ENCODE results near the gene LRRC37B.
A peak's percentile ranks its signal among the peaks of the same experiment; 100 is the strongest.

The LRRC37B gene

DNA sequence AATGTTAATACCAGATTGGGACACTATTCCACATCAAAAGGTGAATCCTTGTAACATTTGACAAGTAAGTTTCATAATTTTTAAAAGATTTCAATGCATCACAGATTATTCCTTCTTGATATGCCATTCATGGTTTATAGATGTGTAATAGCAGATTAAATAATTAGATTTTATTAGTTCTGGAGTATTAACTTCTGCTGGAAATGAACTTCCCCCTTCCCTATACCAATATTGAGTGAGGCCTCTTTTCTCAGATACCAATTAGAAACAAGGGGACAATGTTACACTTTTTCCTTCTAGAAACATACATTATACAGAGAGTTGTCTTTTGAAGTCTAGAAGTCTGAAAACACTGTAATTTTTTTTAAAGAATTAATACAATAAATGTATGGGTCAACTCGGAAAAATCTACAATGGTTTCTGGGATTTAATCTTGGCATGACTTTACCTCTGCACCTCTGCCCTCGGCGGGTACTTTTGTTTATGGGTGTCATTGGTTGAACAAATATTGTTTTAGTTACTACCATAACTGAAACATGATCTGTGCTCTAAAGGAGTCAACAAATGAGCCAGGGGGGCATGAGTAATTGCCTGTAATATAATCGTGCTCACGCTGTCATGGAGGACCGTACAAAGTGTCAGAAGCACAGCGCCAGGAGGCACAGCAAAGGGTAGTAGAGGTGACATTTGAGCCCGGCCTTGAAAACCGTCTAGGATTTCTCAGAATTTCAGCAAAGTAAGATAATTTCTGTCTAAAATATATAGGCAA lies 8.2 kb downstream of the LRRC37B start (continued):
- TF ChIP-seq, protein P1, sequence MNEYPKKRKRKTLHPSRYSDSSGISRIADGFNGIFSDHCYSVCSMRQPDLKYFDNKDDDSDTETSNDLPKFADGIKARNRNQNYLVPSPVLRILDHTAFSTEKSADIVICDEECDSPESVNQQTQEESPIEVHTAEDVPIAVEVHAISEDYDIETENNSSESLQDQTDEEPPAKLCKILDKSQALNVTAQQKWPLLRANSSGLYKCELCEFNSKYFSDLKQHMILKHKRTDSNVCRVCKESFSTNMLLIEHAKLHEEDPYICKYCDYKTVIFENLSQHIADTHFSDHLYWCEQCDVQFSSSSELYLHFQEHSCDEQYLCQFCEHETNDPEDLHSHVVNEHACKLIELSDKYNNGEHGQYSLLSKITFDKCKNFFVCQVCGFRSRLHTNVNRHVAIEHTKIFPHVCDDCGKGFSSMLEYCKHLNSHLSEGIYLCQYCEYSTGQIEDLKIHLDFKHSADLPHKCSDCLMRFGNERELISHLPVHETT (tag by site-specific recombination; IDR thresholded peaks at IDR 0.05) = peak; percentile 34; the same call in 1 of the 2 replicates
- TF ChIP-seq ZEB2 (tag by site-specific recombination; IDR thresholded peaks at IDR 0.05) (peak; percentile 79), SCRT2 (tag by site-specific recombination; IDR thresholded peaks at IDR 0.05) (no peak), TRIM28 (IDR thresholded peaks at IDR 0.05; ENCODE audit: borderline replicate concordance, low read length) (no peak; the same call in 1 of the 2 replicates), ZNF302 (tag by site-specific recombination; IDR thresholded peaks at IDR 0.05; ENCODE audit: low read depth) (no peak), ZNF48 (tag by site-specific recombination; IDR thresholded peaks at IDR 0.05) (no peak), ZNF530 (tag by site-specific recombination; IDR thresholded peaks at IDR 0.05; ENCODE audit: low read depth) (no peak), SALL2 (tag by site-specific recombination; IDR thresholded peaks at IDR 0.05; ENCODE audit: borderline replicate concordance) (no peak), ZNF473 (tag by site-specific recombination; IDR thresholded peaks at IDR 0.05) (no peak), SP3 (tag by site-specific recombination; IDR thresholded peaks at IDR 0.05) (no peak), ZNF37A (tag by site-specific recombination; IDR thresholded peaks at IDR 0.05) (no peak), ZNF133 (tag by site-specific recombination; IDR thresholded peaks at IDR 0.05) (no peak), ZNF2 (tag by site-specific recombination; IDR thresholded peaks at IDR 0.05) (peak; percentile 36; the same call in 1 of the 2 replicates), ZNF558 (tag by site-specific recombination; IDR thresholded peaks at IDR 0.05) (peak; percentile 55; the same call in 1 of the 2 replicates), ZNF768 (tag by site-specific recombination; IDR thresholded peaks at IDR 0.05) (no peak), ZNF112 (tag by site-specific recombination; IDR thresholded peaks at IDR 0.05) (no peak), ZNF571 (tag by site-specific recombination; IDR thresholded peaks at IDR 0.05) (no peak), ZNF776 (tag by site-specific recombination; IDR thresholded peaks at IDR 0.05; ENCODE audit: borderline replicate concordance) (no peak), ZXDB (tag by site-specific recombination; IDR thresholded peaks at IDR 0.05) (0 out of 2 replicates have a peak, but pooled peaks have one; percentile 35), ZNF132 (tag by site-specific recombination; IDR thresholded peaks at IDR 0.05; ENCODE audit: borderline replicate concordance) (no peak), ZNF202 (tag by site-specific recombination; IDR thresholded peaks at IDR 0.05; ENCODE audit: borderline replicate concordance) (no peak), ZNF335 (tag by site-specific recombination; conservative IDR thresholded peaks at IDR 0.05) (peak; percentile 33; the same call in 1 of the 2 replicates), HOXD13 (CRISPR knock-in tag; IDR thresholded peaks at IDR 0.05; ENCODE audit: borderline replicate concordance) (no peak), SETDB1 (IDR thresholded peaks at IDR 0.05; ENCODE audit: insufficient read length, low read length) (no peak)
- TF ChIP-seq, protein P2, sequence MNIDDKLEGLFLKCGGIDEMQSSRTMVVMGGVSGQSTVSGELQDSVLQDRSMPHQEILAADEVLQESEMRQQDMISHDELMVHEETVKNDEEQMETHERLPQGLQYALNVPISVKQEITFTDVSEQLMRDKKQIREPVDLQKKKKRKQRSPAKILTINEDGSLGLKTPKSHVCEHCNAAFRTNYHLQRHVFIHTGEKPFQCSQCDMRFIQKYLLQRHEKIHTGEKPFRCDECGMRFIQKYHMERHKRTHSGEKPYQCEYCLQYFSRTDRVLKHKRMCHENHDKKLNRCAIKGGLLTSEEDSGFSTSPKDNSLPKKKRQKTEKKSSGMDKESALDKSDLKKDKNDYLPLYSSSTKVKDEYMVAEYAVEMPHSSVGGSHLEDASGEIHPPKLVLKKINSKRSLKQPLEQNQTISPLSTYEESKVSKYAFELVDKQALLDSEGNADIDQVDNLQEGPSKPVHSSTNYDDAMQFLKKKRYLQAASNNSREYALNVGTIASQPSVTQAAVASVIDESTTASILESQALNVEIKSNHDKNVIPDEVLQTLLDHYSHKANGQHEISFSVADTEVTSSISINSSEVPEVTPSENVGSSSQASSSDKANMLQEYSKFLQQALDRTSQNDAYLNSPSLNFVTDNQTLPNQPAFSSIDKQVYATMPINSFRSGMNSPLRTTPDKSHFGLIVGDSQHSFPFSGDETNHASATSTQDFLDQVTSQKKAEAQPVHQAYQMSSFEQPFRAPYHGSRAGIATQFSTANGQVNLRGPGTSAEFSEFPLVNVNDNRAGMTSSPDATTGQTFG (tag by site-specific recombination; IDR thresholded peaks at IDR 0.05; ENCODE audit: borderline replicate concordance) = no peak
- TF ChIP-seq, protein P3, sequence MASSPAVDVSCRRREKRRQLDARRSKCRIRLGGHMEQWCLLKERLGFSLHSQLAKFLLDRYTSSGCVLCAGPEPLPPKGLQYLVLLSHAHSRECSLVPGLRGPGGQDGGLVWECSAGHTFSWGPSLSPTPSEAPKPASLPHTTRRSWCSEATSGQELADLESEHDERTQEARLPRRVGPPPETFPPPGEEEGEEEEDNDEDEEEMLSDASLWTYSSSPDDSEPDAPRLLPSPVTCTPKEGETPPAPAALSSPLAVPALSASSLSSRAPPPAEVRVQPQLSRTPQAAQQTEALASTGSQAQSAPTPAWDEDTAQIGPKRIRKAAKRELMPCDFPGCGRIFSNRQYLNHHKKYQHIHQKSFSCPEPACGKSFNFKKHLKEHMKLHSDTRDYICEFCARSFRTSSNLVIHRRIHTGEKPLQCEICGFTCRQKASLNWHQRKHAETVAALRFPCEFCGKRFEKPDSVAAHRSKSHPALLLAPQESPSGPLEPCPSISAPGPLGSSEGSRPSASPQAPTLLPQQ (tag by site-specific recombination; IDR thresholded peaks at IDR 0.05) = no peak
- TF ChIP-seq, protein P4, sequence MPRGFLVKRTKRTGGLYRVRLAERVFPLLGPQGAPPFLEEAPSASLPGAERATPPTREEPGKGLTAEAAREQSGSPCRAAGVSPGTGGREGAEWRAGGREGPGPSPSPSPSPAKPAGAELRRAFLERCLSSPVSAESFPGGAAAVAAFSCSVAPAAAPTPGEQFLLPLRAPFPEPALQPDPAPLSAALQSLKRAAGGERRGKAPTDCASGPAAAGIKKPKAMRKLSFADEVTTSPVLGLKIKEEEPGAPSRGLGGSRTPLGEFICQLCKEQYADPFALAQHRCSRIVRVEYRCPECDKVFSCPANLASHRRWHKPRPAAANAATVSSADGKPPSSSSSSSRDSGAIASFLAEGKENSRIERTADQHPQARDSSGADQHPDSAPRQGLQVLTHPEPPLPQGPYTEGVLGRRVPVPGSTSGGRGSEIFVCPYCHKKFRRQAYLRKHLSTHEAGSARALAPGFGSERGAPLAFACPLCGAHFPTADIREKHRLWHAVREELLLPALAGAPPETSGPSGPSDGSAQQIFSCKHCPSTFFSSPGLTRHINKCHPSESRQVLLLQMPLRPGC (tag by site-specific recombination; IDR thresholded peaks at IDR 0.05) = peak; percentile 86; the same call in 1 of the 2 replicates
- TF ChIP-seq, protein P5, sequence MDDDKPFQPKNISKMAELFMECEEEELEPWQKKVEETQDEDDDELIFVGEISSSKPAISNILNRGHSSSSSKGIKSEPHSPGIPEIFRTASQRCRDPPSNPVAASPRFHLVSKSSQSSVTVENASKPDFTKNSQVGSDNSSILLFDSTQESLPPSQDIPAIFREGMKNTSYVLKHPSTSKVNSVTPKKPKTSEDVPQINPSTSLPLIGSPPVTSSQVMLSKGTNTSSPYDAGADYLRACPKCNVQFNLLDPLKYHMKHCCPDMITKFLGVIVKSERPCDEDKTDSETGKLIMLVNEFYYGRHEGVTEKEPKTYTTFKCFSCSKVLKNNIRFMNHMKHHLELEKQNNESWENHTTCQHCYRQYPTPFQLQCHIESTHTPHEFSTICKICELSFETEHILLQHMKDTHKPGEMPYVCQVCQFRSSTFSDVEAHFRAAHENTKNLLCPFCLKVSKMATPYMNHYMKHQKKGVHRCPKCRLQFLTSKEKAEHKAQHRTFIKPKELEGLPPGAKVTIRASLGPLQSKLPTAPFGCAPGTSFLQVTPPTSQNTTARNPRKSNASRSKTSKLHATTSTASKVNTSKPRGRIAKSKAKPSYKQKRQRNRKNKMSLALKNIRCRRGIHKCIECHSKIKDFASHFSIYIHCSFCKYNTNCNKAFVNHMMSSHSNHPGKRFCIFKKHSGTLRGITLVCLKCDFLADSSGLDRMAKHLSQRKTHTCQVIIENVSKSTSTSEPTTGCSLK (tag by site-specific recombination; IDR thresholded peaks at IDR 0.05) = no peak
- TF ChIP-seq, protein P6, sequence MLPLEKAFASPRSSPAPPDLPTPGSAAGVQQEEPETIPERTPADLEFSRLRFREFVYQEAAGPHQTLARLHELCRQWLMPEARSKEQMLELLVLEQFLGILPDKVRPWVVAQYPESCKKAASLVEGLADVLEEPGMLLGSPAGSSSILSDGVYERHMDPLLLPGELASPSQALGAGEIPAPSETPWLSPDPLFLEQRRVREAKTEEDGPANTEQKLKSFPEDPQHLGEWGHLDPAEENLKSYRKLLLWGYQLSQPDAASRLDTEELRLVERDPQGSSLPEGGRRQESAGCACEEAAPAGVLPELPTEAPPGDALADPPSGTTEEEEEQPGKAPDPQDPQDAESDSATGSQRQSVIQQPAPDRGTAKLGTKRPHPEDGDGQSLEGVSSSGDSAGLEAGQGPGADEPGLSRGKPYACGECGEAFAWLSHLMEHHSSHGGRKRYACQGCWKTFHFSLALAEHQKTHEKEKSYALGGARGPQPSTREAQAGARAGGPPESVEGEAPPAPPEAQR (tag by site-specific recombination; IDR thresholded peaks at IDR 0.05) = no peak
